Ishikawa (cell line): ENCODE measurements around the gene P2RY14.

ENCODE experiments used
- REST ChIP-seq: IDR thresholded peaks from 2 replicates; pipeline ENCODE4 v1.6.1; 2012; ENCODE audit warnings: low read depth, mild to moderate bottlenecking
- USF1 ChIP-seq: IDR thresholded peaks from 2 replicates; pipeline ENCODE4 v1.6.1; 2012

- TF ChIP-seq USF1 (no peak), REST (no peak)
Observed at GRCh38 chr3:151225040-151225975, 53.0 kb downstream of the P2RY14 start.
